Left renal pelvis (tissue), 4 donors: Measurements from ENCODE around the gene ZCCHC8. TPM values are rescaled to one million over a fixed set of nuclear protein-coding genes. Genes with fewer than 3 reads are reported as not detected.
"Not testable (repeated sequence)": the region's sequence is repeated elsewhere in the genome, so short reads cannot be mapped to it uniquely, and the experiment has no call there.

Experiments
- DNase-seq, 4 donors: peaks; one replicate each; pipeline ENCODE4 v3.0.0-alpha.2; 2013; ENCODE audit warnings: low read depth in 4 of 4, low spot score in 3 of 4
- polyA plus RNA-seq, 4 donors: library from polyadenylated mRNA; unstranded; fragments of 120-200 nt; gene quantifications; one replicate each; pipeline ENCODE4 v1.2.1, GENCODE V29; 2013; ENCODE audit not compliant: insufficient read length in 4 of 4

The ZCCHC8 gene
- polyA plus RNA-seq, 4 donors: 34.1 to 51.8 (median 41.8) TPM

GRCh38 chr12:122437656-122438121 lies 63.0 kb downstream of the ZCCHC8 start:
- no peak for DNase-seq

- no peak for DNase-seq
Measured at GRCh38 chr12:122435186-122435585, 65.5 kb downstream of the ZCCHC8 start.

- not testable (repeated sequence) for DNase-seq
Measured at GRCh38 chr12:122429043-122429442, 71.7 kb downstream of the ZCCHC8 start.

- no peak for DNase-seq
Measured at GRCh38 chr12:122427403-122427802, 73.3 kb downstream of the ZCCHC8 start.

GRCh38 chr12:122423258-122424165 lies 77.2 kb downstream of the ZCCHC8 start:
- no peak for DNase-seq

GRCh38 chr12:122422730-122423257 lies 77.9 kb downstream of the ZCCHC8 start:
- no peak for DNase-seq

- peak in 1 of 4 donors; percentile 38 for DNase-seq
Measured at GRCh38 chr12:122421821-122422729, 78.7 kb downstream of the ZCCHC8 start, which contains the start of gene CLIP1. TSS of gene CLIP1 (minus strand) at chr12:122422669. CDS start at chr12:122380452, 42,217 bp downstream.

Other genes starting within 250 kb of the ZCCHC8 start
- 10 to 100 TPM; 13.2 to 18.4 (median 17.6) TPM for gene VPS33A, start 234.4 kb downstream of the ZCCHC8 start, polyA plus RNA-seq
- 10 to 100 TPM; 31.7 to 43.0 (median 40.8) TPM for gene CLIP1, start 78.3 kb downstream of the ZCCHC8 start, polyA plus RNA-seq
- gene RSRC2, start 26.0 kb upstream of the ZCCHC8 start, polyA plus RNA-seq: 100 to 1,000 TPM; 141 to 222 (median 210) TPM
- gene KNTC1, start 26.3 kb upstream of the ZCCHC8 start, polyA plus RNA-seq: 10 to 100 TPM; 30.8 to 53.9 (median 33.2) TPM
- under 1 TPM; 0.19 to 0.98 (median 0.49) TPM for gene HCAR2, start 202.4 kb upstream of the ZCCHC8 start, polyA plus RNA-seq
- under 1 TPM; 0.27 to 0.74 (median 0.39) TPM for gene HCAR3, start 215.9 kb upstream of the ZCCHC8 start, polyA plus RNA-seq
- 1 to 10 TPM; 2.5 to 7.8 (median 3.1) TPM for gene HCAR1, start 229.9 kb upstream of the ZCCHC8 start, polyA plus RNA-seq